Upper lobe of left lung (tissue), 4 donors: ENCODE measurements around the gene NDUFA11.

Source experiments
- POLR2A ChIP-seq, 4 donors: fragments of 450-650 bp; IDR thresholded peaks; one replicate each; pipeline ENCODE4 v1.5.1; 2016 to 2017; ENCODE audit warnings: antibody characterized with exemption in 4 of 4, mild to moderate bottlenecking in 2 of 4
- POLR2AphosphoS5 ChIP-seq, 2 donors: sonication (generic); formaldehyde crosslinking; IDR thresholded peaks; one replicate each; pipeline ENCODE4 v1.5.1; 2017; ENCODE audit warnings: antibody characterized with exemption in 2 of 2
- TF ChIP-seq, protein P1 (sequence below), 6 experiments: fragments of 450-650 bp in 4 of 6; fragments of 200-600 bp in 2 of 6; sonication (generic) in 2 of 6; IDR thresholded peaks; one replicate each; pipeline ENCODE4 v1.5.1; 2016 to 2019; ENCODE audit warnings: antibody characterized with exemption in 6 of 6

DNA sequence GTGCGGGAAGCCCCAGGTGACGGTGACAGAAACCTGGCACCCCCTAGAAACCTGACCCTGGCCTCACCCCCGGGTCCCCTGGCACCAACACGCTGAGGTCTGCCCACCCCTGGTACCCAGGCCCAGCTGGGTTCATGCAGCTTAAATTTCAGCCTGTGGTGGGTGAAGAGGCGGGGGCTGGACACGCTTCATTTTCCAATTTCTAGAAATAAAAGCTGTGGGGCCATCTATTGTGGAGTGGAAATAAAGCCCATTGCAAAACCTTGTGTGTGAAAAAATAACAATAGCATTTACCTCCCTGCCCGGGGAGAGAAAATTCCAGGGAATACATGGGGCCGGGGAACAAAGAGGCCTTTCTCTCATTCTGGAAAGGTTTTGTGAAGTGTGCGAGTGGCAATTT, 25.7 kb downstream of the NDUFA11 start:
- no peak for TF ChIP-seq POLR2A (IDR thresholded peaks at IDR 0.05)
- TF ChIP-seq, protein P1, sequence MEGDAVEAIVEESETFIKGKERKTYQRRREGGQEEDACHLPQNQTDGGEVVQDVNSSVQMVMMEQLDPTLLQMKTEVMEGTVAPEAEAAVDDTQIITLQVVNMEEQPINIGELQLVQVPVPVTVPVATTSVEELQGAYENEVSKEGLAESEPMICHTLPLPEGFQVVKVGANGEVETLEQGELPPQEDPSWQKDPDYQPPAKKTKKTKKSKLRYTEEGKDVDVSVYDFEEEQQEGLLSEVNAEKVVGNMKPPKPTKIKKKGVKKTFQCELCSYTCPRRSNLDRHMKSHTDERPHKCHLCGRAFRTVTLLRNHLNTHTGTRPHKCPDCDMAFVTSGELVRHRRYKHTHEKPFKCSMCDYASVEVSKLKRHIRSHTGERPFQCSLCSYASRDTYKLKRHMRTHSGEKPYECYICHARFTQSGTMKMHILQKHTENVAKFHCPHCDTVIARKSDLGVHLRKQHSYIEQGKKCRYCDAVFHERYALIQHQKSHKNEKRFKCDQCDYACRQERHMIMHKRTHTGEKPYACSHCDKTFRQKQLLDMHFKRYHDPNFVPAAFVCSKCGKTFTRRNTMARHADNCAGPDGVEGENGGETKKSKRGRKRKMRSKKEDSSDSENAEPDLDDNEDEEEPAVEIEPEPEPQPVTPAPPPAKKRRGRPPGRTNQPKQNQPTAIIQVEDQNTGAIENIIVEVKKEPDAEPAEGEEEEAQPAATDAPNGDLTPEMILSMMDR (IDR thresholded peaks at IDR 0.05) = no peak
- no peak for TF ChIP-seq POLR2AphosphoS5 (IDR thresholded peaks at IDR 0.05)
